SJCRH30 (cell line): ENCODE measurements around the gene OLFM3. TPM values are rescaled to one million over a fixed set of nuclear protein-coding genes. Genes with fewer than 3 reads are reported as not detected.

ENCODE experiments used
- DNase-seq, 2 experiments: peaks; one replicate each; pipeline ENCODE4 v3.0.0-alpha.2; 2015 to 2020
- H3K27ac ChIP-seq: fragments of 250-450 bp; sonication (Bioruptor Pico); 2 replicates; pipeline ENCODE4 v1.5.1; 2020; ENCODE audit warnings: mild to moderate bottlenecking, moderate library complexity
- H3K27me3 ChIP-seq: fragments of 250-450 bp; sonication (Bioruptor Pico); 2 replicates; pipeline ENCODE4 v1.5.1; 2020; ENCODE audit warnings: mild to moderate bottlenecking, moderate library complexity
- H3K36me3 ChIP-seq: fragments of 250-450 bp; sonication (Bioruptor Pico); 2 replicates; pipeline ENCODE4 v1.5.1; 2020; ENCODE audit warnings: mild to moderate bottlenecking, moderate library complexity
- H3K4me1 ChIP-seq: fragments of 250-450 bp; sonication (Bioruptor Pico); 2 replicates; pipeline ENCODE4 v1.5.1; 2020; ENCODE audit warnings: mild to moderate bottlenecking, moderate library complexity
- H3K4me3 ChIP-seq: fragments of 250-450 bp; sonication (Bioruptor Pico); 2 replicates; pipeline ENCODE4 v1.5.1; 2020; ENCODE audit warnings: mild to moderate bottlenecking, moderate library complexity
- H3K9me3 ChIP-seq: fragments of 250-450 bp; sonication (Bioruptor Pico); replicated peaks from 2 replicates; pipeline ENCODE4 v1.5.1; 2020; ENCODE audit warnings: mild to moderate bottlenecking, moderate library complexity
- total RNA-seq: library from RNA; depleted of rRNA; stranded (reverse); fragments of >200 nt; shearing (Covaris generic); gene quantifications from 2 replicates; pipeline ENCODE4 v1.2.3, GENCODE V29; 2014

Gene OLFM3
- total RNA-seq, 1 experiment from 2014 or later = 2.8 TPM

GRCh38 chr1:101971304-101971703 lies 25.4 kb downstream of the OLFM3 start:
- no peaks in the 10 kb centered on the region for H3K9me3 ChIP-seq
- no peak for DNase-seq
- no peak overlapping the region for H3K4me3 ChIP-seq
- no peaks in the 10 kb centered on the region for H3K36me3 ChIP-seq
- H3K27ac ChIP-seq = no peak overlapping the region
- H3K4me1 ChIP-seq = peaks cover 37% of the 10 kb centered on the region
- no peaks in the 10 kb centered on the region for H3K27me3 ChIP-seq

DNA sequence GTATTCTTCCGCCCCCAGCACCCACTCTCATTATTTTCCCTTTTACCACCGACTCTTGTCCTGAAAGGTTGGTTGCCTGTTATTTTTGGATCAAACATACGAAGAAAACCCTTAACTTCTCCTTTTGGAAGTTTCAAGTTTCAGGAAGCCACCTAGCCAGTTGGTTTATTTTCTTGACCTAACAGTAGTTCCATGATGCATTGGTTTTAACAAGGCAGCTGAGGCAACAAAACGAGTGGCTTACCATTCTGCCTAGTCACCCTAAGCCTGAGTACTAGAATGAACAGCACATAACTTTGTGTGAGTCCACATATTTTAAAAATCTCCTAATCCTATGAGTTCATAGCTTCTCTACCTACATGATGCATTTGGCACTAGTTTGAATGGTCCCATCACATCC lies 28.9 kb downstream of the OLFM3 start:
- peak overlapping the region; percentile 26 for H3K4me3 ChIP-seq
- DNase-seq = peak; percentile 57 to 70
- no peaks in the 10 kb centered on the region for H3K27me3 ChIP-seq
- peaks cover 33% of the 10 kb centered on the region for H3K4me1 ChIP-seq
- no peaks in the 10 kb centered on the region for H3K9me3 ChIP-seq
- no peaks in the 10 kb centered on the region for H3K36me3 ChIP-seq
- peak overlapping the region; percentile 70 for H3K27ac ChIP-seq

- Histone ChIP-seq H3K27me3 (no peaks in the 10 kb centered on the region), H3K4me1 (peaks cover 27% of the 10 kb centered on the region), H3K4me3 (no peak overlapping the region), H3K27ac (no peak overlapping the region), H3K36me3 (no peaks in the 10 kb centered on the region), H3K9me3 (no peaks in the 10 kb centered on the region)
- no peak for DNase-seq
These were observed 31.4 kb downstream of the OLFM3 start for GRCh38 chr1:101965341-101965740.

GRCh38 chr1:101964708-101965107 lies 32.0 kb downstream of the OLFM3 start:
- Histone ChIP-seq H3K27me3 (no peaks in the 10 kb centered on the region), H3K4me3 (no peak overlapping the region), H3K4me1 (peaks cover 27% of the 10 kb centered on the region), H3K27ac (no peak overlapping the region), H3K36me3 (no peaks in the 10 kb centered on the region), H3K9me3 (no peaks in the 10 kb centered on the region)
- DNase-seq = peak in 1 of 2 experiments; percentile 32

DNA sequence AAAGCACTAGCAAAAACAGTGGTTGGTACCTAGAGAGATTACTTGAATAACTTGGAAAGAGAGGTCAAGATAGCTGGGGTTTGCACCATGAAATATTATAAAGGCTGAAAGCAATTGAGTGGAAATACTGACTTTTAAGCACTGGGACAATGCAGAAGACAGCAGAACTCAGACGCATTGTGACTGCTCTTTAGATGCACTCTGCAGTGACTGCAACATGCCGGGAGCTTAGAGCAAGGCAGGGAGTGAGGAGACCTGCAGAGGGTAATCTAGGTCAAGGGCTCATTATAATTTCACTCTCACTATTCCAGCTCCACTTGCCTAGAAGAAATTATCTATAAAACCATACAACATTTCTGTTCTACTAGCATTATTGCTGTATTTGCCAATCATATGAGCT lies 36.6 kb downstream of the OLFM3 start:
- Histone ChIP-seq H3K27me3 (no peaks in the 10 kb centered on the region), H3K4me1 (peaks cover 3% of the 10 kb centered on the region; the same call in 1 of the 2 replicates), H3K4me3 (no peak overlapping the region), H3K9me3 (no peaks in the 10 kb centered on the region), H3K36me3 (no peaks in the 10 kb centered on the region), H3K27ac (no peak overlapping the region)
- no peak for DNase-seq

DNA sequence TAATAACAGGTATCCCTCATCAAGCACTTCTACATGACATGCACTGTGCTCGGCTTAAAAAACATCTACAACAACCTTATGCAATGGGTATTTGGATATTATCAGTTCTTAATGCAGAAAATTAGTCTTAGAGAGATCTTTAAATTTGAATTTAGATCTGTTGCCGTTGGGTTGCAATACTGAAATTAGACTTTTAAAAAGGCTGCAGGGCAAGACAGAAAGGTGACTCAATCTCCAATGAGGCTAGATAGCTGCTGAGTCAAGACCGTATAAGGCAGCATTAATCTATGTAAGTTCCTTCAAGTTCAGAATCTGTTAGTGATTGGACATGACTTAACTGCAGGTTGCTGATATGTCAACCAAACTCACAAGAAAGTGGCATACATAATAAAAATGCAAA lies 37.3 kb downstream of the OLFM3 start:
- H3K4me1 ChIP-seq = no peaks in the 10 kb centered on the region
- no peak overlapping the region for H3K27ac ChIP-seq
- H3K4me3 ChIP-seq = no peak overlapping the region
- no peak for DNase-seq
- H3K36me3 ChIP-seq = no peaks in the 10 kb centered on the region
- no peaks in the 10 kb centered on the region for H3K9me3 ChIP-seq
- H3K27me3 ChIP-seq = no peaks in the 10 kb centered on the region

- H3K27me3 ChIP-seq = no peaks in the 10 kb centered on the region
- DNase-seq = no peak
- H3K4me3 ChIP-seq = no peak overlapping the region
- H3K27ac ChIP-seq = no peak overlapping the region
- H3K4me1 ChIP-seq = no peaks in the 10 kb centered on the region
- no peaks in the 10 kb centered on the region for H3K36me3 ChIP-seq
- H3K9me3 ChIP-seq = no peaks in the 10 kb centered on the region
These were observed 39.0 kb downstream of the OLFM3 start for GRCh38 chr1:101957771-101958170.

DNA sequence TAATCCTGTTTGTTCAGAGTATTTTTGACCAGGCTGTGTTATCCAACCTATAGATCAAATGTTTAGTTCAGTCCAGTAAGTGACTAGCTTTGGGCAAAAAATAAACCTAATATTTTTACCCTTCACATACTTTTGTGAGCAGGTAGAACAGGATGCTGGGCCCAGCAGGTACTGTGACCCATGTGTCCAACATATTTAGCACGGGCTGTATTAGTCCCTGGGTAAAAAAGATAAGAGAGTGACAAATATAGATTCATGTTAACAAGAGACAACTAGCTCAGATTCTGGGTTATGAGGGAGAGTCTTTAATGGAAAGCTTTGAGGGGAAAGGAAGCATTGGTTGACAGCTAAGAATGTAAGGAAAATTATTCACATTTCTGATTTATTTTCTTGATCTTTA lies 43.1 kb downstream of the OLFM3 start:
- no peaks in the 10 kb centered on the region for H3K27me3 ChIP-seq
- H3K4me1 ChIP-seq = no peaks in the 10 kb centered on the region
- no peak overlapping the region for H3K4me3 ChIP-seq
- no peak overlapping the region for H3K27ac ChIP-seq
- no peaks in the 10 kb centered on the region for H3K9me3 ChIP-seq
- no peak for DNase-seq
- no peaks in the 10 kb centered on the region for H3K36me3 ChIP-seq

DNA sequence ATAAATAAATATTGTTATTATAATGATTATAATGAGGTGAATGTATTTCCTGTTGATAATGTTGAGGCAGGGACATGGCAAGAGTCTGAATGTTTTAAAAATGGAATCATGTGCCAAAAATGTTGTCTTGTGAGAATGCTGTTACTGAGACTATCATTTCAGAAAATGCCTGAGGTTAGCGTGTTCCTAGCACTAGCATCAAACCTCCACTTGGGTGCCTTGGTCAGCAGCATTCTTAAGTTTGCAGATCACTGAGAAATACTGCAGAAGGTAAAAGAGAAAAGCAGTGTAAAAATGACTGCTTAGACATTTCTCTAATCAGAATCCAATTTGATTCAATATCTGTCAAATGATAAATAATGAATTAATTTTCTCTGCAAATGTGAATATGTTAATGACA lies 50.8 kb downstream of the OLFM3 start:
- no peaks in the 10 kb centered on the region for H3K27me3 ChIP-seq
- no peaks in the 10 kb centered on the region for H3K9me3 ChIP-seq
- no peak overlapping the region for H3K27ac ChIP-seq
- no peak for DNase-seq
- no peak overlapping the region for H3K4me3 ChIP-seq
- no peaks in the 10 kb centered on the region for H3K36me3 ChIP-seq
- no peaks in the 10 kb centered on the region for H3K4me1 ChIP-seq

GRCh38 chr1:101943237-101943636 lies 53.5 kb downstream of the OLFM3 start:
- DNase-seq = no peak
- H3K36me3 ChIP-seq = no peaks in the 10 kb centered on the region

GRCh38 chr1:101942516-101943193 lies 54.1 kb downstream of the OLFM3 start:
- Histone ChIP-seq H3K4me3 (no peak overlapping the region), H3K9me3 (no peaks in the 10 kb centered on the region), H3K4me1 (no peaks in the 10 kb centered on the region), H3K27me3 (no peaks in the 10 kb centered on the region), H3K27ac (no peak overlapping the region), H3K36me3 (no peaks in the 10 kb centered on the region)
- no peak for DNase-seq

More at GRCh38 chr1:101943237-101943636, 53.5 kb downstream of the OLFM3 start:
- Histone ChIP-seq H3K27ac (no peak overlapping the region), H3K4me3 (no peak overlapping the region), H3K9me3 (no peaks in the 10 kb centered on the region), H3K4me1 (no peaks in the 10 kb centered on the region), H3K27me3 (no peaks in the 10 kb centered on the region)

DNA sequence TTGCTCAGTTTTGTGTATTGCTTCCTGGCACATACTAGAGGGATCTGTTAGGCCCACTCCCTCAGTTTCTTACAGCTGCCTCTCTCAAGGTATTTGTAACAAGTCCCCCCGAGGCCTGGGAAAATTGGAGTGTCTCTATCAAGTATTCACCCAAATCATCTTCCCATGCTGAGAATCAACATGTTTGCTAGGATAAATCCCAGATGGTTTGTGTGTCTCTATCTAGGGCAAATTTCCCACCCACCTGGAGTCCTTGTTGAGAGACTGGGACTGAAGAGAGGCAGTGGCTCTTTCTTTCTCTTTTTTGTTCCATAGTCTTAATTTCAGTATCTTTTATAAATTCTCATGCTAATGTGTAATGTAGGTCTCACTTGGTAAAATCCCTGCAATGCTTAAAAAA lies 58.0 kb downstream of the OLFM3 start:
- no peak for DNase-seq
- H3K27me3 ChIP-seq = no peaks in the 10 kb centered on the region
- no peaks in the 10 kb centered on the region for H3K36me3 ChIP-seq
- no peaks in the 10 kb centered on the region for H3K4me1 ChIP-seq
- no peak overlapping the region for H3K4me3 ChIP-seq
- H3K9me3 ChIP-seq = no peaks in the 10 kb centered on the region
- H3K27ac ChIP-seq = no peak overlapping the region

DNA sequence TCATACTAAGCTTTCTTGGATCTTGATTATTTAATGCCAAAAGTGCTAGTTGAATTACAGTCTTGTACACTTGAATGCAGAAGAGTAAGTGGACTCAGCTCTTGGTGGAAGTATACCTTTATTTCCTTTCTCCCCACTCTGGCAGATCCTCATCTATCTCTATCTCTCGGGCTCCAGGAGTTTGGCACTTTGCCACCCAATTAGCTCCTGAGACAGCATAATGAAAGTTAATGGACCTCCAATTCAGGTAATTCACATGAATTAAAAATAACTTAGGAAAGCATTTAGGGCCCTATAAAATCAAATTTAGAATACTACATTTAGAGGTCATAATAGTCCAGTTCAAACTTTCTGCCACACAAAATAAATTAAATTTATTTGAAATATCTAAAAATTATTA lies 67.4 kb downstream of the OLFM3 start:
- Histone ChIP-seq H3K27ac (no peak overlapping the region), H3K9me3 (no peaks in the 10 kb centered on the region), H3K4me1 (no peaks in the 10 kb centered on the region), H3K36me3 (no peaks in the 10 kb centered on the region), H3K4me3 (no peak overlapping the region), H3K27me3 (no peaks in the 10 kb centered on the region)
- no peak for DNase-seq

DNA sequence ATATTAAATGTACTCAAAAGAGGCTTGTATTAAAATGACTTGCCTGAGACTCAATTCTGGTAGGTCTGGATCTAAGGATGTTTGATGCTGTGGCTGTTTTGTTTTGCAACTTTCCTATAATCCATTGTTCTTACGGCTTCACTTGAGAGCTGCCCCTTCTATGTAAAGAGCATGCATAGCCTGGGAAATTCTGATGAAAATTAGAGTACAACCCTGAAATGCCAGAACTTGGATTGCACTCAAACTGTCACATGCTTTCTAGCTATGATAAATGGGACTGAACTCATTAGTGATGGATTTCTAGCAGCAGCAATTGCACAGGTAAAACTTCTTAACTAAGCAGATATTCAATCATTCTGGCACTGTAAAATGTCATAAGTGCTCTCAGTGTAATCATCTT lies 67.9 kb downstream of the OLFM3 start:
- Histone ChIP-seq H3K27ac (no peak overlapping the region), H3K27me3 (no peaks in the 10 kb centered on the region), H3K9me3 (no peaks in the 10 kb centered on the region), H3K4me3 (no peak overlapping the region), H3K4me1 (no peaks in the 10 kb centered on the region), H3K36me3 (no peaks in the 10 kb centered on the region)
- no peak for DNase-seq

DNA sequence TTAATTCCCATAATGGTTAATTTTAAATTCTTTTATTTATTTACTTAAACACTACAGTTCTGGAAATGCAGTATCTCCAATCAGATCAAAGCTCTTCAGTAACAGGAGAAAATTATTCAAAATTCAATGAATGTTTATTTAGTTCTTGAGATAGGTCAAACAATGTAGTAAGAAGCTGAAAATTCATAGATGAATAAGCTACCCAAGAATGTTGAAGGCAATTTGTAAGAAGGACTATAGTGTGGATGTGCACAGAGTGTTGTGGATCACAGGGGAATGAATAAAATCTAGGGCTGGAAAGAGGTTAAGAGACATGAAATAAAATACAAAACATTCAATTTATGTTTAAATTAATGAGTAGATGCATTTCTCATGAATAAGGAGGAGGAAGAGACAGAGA lies 72.0 kb downstream of the OLFM3 start:
- Histone ChIP-seq H3K4me1 (no peaks in the 10 kb centered on the region), H3K27ac (no peak overlapping the region), H3K4me3 (no peak overlapping the region), H3K36me3 (no peaks in the 10 kb centered on the region), H3K27me3 (no peaks in the 10 kb centered on the region), H3K9me3 (no peaks in the 10 kb centered on the region)
- DNase-seq = no peak

- H3K27me3 ChIP-seq = no peaks in the 10 kb centered on the region
- no peak overlapping the region for H3K4me3 ChIP-seq
- no peaks in the 10 kb centered on the region for H3K36me3 ChIP-seq
- H3K27ac ChIP-seq = no peak overlapping the region
- no peaks in the 10 kb centered on the region for H3K4me1 ChIP-seq
- no peak for DNase-seq
- H3K9me3 ChIP-seq = no peaks in the 10 kb centered on the region
These were observed 76.1 kb downstream of the OLFM3 start for GRCh38 chr1:101920577-101920976.
